Stimulated activated CD4-positive, alpha-beta T cell treated with anti-CD3 and anti-CD28 coated beads, Interleukin-12 subunit alpha, Interleukin-12 subunit beta, amount 100 ng/mL, for 48 hours (primary cell): Measurements from ENCODE around the gene CCDC13.

Source experiments
- DNase-seq, 3 donors: peaks; one replicate each; pipeline ENCODE4 v3.0.0-alpha.2; 2020; ENCODE audit warnings: low read depth in 2 of 3, low spot score in 1 of 3

The CCDC13 gene

DNA sequence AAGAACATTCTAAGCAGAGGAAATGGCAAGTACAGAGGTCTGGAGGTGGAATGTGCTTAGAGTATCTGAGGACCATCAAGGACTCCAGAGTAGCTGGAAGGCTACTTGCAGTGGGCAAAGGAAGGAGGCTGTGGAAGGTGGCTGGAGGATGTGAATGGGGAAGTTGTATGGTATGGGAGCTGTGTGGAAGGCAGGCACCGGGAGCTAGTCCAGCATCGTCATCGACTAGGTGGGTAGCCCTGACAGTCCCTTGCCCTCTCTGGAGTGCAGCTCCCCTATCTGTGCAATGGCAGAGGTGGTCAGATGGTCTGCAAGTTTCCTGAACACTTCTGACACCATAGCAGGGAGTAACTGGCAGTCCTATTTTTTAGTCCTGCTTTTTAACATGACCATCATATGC lies 19.3 kb downstream of the CCDC13 start:
- DNase-seq = no peak

DNA sequence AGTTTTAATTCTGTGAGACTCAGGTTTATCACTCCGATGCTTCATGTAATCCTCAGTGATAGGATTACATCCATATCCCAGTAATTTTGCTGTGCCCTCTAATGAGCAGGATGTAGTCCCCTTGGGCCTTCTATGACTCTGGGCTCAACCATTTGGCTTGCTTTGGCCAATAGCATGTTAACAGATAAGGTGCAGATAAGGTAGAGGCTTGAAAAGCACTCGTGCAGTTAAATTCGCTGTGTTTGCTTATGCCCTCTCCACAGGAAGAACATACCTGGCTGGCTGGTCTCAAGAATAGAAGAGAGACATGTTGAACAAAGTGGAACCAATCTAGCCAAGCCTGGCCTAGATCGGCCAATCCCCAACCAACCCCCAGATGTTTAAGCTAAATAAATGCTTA lies 20.1 kb downstream of the CCDC13 start:
- no peak for DNase-seq

DNA sequence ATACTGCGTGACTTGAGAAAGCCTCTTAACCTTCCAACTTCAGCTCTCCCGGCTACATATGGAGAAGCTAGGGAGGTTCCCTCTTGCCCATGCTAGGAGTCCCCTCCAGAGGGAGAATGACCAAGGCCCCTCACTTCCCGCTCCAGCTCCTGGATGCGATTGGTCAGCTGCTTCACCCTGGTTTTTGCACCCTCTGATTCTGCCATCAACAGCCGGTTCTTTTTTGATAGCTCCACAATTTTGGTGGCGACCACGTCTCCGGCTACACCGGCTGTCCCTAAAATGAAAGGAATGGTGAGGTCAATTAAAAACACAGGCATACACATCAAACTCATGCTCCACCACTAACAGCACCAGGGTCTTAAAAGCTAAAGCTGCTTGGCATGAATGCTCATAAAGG lies 20.6 kb downstream of the CCDC13 start:
- no peak for DNase-seq

GRCh38 chr3:42751609-42752008 lies 21.4 kb downstream of the CCDC13 start:
- no peak for DNase-seq

- no peak for DNase-seq
These were observed 22.2 kb downstream of the CCDC13 start for GRCh38 chr3:42750834-42751233.

- no peak for DNase-seq
These were observed 23.3 kb downstream of the CCDC13 start for GRCh38 chr3:42749753-42750231.

DNA sequence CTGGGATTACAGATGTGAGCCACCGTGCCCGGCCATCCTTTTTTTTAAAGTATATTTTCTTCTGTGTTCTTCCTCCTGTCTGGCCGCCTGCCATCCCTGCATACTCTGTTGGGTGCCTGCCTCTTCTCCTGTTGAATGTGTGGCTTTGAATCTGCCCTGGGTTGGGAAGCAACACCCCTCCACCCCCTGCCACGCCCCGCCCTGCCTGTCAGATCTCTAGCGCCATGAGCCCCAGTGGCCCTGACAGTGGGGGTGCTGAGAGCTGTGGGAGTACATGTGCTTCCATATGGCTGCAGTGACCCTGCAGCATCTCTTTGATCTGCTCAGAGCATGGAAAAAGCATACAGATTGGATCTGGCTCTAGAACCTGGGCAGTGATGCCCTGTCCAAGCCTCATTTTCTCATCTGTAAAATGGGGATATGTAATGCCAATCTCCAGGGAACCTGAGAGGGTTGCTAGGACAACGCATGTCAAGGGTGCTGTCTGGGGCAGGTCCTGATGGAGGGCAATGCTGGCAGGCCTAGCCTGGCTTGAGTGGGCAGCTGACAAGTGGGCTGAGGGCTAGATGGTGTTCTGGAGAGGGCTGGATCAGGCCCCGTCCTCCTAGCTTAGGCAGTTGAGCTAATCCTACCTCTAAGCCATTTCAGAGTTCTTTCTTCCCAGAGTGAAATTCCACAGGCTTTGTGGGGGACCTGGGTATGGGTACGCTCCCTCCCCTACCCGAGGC lies 23.9 kb downstream of the CCDC13 start:
- no peak for DNase-seq

- no peak for DNase-seq
These were observed 25.5 kb downstream of the CCDC13 start for GRCh38 chr3:42747581-42747980.

GRCh38 chr3:42746455-42747450 lies 26.3 kb downstream of the CCDC13 start:
- DNase-seq = no peak

GRCh38 chr3:42745776-42746454 lies 27.1 kb downstream of the CCDC13 start:
- DNase-seq = no peak

- no peak for DNase-seq
These were observed 27.7 kb downstream of the CCDC13 start for GRCh38 chr3:42745291-42745745.

DNA sequence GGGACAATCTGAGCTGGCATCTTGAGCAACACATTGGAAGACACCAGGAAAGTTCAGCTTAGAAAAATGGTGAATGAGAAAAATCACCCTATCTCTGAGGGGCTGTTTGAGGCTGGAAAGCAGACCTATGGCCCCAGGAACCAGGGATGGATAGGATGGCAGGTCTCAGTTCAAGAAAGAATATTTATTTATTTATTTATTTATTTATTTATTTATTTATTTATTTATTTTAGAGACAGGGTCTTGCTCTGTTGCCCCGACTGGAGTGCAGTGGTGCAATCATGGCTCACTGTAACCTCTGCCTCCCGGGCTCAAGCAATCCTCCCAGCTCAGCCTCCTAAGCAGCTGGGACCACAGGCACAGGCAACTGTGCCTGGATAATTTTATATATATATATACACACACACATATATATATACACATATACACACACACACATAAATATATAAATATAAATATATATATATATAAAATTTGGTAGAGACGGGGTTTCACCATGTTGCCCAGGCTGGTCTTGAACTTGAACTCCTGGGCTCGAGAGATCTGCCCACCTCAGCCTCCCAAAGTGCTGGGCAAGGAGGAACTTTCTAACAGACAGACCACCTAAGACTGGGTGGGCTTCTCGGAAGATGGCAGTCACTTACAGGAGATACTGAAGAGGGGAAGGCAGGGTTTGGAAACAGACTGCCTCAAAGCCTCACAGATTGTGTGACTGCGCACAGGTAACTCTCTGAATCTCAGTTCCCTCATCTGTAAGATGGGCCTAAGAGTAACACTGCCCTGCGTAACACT lies 29.7 kb downstream of the CCDC13 start:
- no peak for DNase-seq

DNA sequence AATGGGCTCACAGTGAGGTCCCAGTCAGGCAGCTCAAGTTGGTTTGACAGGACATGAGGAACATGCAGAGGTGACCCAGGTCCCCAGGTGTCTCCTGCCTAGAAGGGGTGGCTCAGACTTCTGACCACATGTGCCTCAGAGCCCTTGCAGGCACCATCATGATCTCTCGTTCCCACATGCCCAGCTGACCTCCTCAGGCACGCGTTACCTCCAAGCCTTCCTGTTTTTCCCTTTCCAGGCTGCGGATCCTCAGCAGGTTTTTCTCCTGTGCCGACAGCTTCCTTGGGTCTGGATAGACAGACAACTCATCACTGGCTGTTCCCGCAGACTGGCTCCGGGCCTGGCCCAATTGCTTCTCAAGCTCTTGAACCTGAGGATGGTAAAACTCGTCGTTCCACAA lies 30.4 kb downstream of the CCDC13 start:
- no peak for DNase-seq

DNA sequence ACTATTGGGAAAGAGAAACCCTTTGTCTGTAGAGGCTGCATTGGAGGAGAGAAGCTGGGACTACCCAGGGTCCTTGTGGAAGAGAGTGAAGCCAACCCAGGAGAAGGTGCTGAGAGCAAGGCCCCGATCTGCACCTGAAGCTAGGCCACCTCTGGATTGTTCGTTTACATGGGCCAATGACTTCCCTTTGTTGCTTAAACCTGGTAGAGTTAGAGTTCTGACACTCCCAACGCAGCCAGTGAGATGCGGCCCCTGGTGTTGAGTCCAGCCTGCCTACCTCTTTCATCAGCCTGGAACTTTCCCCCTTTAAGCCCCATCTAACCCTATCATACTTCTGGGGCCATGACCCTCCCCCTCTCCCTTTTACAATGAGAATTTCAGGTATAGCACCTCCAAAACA lies 30.8 kb downstream of the CCDC13 start:
- DNase-seq = no peak

DNA sequence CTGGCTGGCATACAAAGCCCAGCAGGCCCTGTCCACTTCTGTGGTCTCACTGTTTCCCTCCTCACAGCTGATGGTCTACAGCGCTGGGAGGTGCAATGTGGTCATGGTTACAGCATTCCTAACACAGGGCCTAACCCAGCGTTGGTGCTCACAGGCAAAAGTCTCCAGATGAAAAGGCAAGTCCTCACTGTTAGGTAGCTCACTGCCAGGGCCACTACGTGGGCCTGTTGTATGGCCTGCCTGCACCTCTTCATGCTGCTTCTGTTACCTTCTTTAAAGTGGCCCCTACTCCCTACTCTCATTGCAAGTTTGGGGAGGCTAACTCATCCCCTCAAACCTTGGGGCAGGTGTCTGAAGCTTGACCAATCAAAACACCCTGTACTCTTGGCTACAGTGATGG lies 31.3 kb downstream of the CCDC13 start:
- no peak for DNase-seq

DNA sequence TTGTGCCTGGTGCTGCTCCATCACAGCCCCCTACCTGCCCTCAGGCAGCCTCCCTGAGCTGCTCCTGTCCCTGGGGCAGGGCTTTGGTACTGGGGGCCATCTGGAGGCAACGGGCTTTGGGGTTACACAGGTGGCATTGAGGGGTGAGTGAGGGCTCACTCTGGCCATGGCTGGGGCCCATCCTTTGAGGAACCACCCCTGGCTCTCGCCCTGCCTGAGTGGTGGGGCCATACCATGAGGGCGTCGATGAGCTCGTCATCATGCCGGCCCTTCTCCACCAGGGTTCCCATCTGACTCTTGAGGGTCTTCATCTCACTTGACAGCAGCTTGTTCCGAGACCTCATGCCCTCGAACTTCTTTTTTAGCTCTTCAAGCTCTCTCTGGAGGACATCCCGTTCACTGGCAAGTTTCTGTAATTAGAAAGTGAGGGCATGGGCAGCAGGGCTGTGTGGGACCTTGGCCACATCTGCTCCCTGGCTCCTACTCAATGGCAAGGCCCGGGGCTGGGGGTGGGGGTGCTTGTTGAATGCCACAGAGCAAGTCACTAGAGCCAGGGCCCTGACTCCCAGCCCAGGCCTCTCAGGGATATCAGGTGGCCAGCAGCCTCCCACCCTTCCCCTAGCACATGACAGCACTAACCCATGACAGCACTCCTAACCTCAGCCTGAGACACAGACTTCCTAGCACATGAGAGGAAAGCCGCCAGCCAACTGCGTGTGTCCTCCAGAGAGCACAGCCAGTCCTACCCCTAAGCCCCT lies 33.5 kb downstream of the CCDC13 start:
- no peak for DNase-seq

DNA sequence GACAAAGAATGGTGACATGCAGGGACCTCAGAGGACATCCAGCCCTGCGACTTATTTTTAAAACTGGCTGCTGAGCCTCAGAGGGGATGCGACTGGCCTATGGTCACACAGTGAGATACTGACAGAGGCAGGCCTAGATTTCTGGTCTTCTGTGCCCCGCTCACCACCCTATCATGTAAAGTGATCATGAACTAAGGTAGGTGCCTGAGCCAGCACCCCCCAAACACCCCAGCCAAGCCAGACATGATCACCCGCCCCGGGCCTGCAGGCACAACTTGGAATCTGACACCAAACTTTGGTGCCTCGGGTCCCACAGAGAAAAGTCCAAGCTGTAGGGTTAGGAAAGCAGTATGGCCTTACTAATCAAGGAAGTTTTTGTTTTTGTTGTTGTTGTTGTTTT lies 36.5 kb downstream of the CCDC13 start:
- no peak for DNase-seq

- no peak for DNase-seq
These were observed 37.0 kb downstream of the CCDC13 start for GRCh38 chr3:42736081-42736480.

GRCh38 chr3:42735615-42736014 lies 37.4 kb downstream of the CCDC13 start:
- DNase-seq = no peak

- DNase-seq = no peak
These were observed 38.0 kb downstream of the CCDC13 start for GRCh38 chr3:42735019-42735418.
